BLaER1 (cell line): Measurements from ENCODE around the gene CDH13.

Source experiments
- H3K27ac ChIP-seq: shearing (Covaris generic); formaldehyde crosslinking; 2 replicates; pipeline ENCODE4 v1.8.1; 2022
- H3K27me3 ChIP-seq: shearing (Covaris generic); formaldehyde crosslinking; 2 replicates; pipeline ENCODE4 v1.8.1; 2022
- H3K36me3 ChIP-seq: shearing (Covaris generic); formaldehyde crosslinking; 2 replicates; pipeline ENCODE4 v1.8.1; 2022
- H3K4me1 ChIP-seq: shearing (Covaris generic); formaldehyde crosslinking; 2 replicates; pipeline ENCODE4 v1.8.1; 2022
- H3K4me2 ChIP-seq: shearing (Covaris generic); formaldehyde crosslinking; 2 replicates; pipeline ENCODE4 v1.8.1; 2022
- H3K4me3 ChIP-seq: shearing (Covaris generic); formaldehyde crosslinking; 2 replicates; pipeline ENCODE4 v1.8.1; 2022
- H3K9ac ChIP-seq: shearing (Covaris generic); formaldehyde crosslinking; 2 replicates; pipeline ENCODE4 v1.8.1; 2022
- H3K9me3 ChIP-seq: shearing (Covaris generic); formaldehyde crosslinking; 2 replicates; pipeline ENCODE4 v1.8.1; 2022
- H4K20me1 ChIP-seq: shearing (Covaris generic); formaldehyde crosslinking; 2 replicates; pipeline ENCODE4 v1.8.1; 2022
- Cebpa-rat ChIP-seq: shearing (Covaris generic); IDR thresholded peaks from 2 replicates; pipeline ENCODE4 v1.8.1; 2022

The CDH13 gene

DNA sequence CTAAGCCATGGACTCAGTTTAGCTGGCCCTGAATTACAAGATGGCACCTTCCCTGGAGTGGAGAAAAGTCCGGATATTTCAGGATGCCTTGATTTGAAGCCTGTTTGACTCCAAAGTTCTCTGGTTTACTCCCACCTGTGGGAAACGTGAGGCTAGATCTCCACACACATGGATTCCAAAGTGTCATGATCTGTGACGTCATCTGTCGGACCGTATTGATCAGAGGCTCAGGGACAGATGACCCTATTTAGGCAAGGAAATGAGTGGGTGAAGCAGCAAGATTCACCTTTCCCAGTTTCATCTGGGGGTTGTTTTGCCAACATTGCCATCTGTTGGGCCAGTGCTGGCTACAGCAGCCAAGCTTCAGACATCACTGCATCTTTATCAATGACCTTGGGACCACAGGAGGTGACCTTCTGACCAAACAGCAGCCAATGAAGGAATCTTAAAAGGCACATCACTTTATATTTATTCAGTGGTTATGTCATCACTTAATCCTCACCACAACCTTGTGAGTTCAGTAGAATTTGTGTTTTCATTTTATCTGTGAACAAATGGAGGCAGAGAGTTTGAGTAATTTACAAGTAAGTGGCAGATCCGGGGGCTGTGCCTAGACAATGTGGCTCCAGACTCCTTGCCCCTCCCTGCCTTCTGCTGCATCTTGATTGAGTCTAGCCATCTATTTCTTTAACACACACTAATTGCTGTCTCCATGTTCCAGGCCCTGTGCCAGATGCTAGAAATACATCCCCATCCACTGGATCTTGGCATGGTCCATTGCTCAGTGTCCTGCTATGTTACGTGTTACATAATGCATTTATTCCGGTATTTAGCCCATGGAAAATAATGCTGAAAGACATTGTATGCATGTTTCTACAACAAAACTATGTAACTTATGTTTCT, 1.5 kb upstream of the CDH13 start:
- no peaks in the 10 kb centered on the region; the same call in 1 of the 2 replicates for H3K9me3 ChIP-seq
- H3K27me3 ChIP-seq, result no peaks in the 10 kb centered on the region
- no peaks in the 10 kb centered on the region for H3K36me3 ChIP-seq
- H3K4me1 ChIP-seq, result peaks cover 7% of the 10 kb centered on the region
- no peak overlapping the region for H3K9ac ChIP-seq
- H3K4me2 ChIP-seq, result no peak overlapping the region
- H3K27ac ChIP-seq, result no peak overlapping the region
- no peak for TF ChIP-seq Cebpa-rat
- no peaks in the 10 kb centered on the region for H4K20me1 ChIP-seq
- no peak overlapping the region for H3K4me3 ChIP-seq

DNA sequence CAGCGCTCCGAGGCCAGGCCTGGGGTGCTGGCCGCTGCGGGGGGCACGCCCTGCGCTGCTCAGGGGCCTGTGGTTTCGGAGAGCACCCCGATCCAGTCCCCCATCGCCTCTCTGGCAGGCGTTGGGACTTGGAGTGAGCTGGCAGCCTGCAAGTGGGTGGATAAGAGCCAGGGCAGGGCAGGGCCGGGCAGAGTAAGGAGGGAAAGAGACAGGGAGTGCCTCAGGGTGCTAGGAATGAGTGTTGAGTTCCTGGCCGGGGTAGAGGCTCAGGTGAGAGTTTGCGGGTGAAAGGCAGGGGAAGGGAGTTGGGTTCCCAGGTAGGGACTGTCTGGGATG, 1.3 kb downstream of the CDH13 start:
- Histone ChIP-seq H3K4me1 (no peaks in the 10 kb centered on the region), H3K27me3 (no peaks in the 10 kb centered on the region), H3K27ac (no peak overlapping the region), H4K20me1 (no peaks in the 10 kb centered on the region), H3K4me3 (no peak overlapping the region), H3K9ac (no peak overlapping the region), H3K36me3 (no peaks in the 10 kb centered on the region), H3K4me2 (no peak overlapping the region), H3K9me3 (no peaks in the 10 kb centered on the region; the same call in 1 of the 2 replicates)
- TF ChIP-seq Cebpa-rat, result no peak

DNA sequence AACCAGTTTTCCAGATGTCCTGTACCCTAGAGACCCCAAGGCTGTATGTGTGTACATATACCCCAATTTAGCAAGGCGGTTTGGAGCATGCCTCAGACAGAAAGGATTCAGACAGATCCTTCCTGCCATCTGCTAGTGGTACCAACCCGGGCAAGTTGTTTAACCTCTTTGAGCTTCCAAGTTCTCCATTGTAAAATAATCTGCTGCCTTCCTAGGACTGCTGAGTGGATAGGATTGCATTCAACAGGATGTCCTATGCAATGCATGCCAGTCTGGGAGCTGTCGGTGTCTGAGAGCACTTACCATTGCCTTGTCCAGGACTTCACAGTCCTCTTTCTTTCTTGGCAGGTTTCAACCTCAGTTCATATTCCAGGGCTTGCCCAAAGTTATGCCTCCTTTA, 1.9 kb downstream of the CDH13 start:
- H3K9ac ChIP-seq, result no peak overlapping the region
- no peak overlapping the region for H3K4me2 ChIP-seq
- H3K9me3 ChIP-seq, result no peaks in the 10 kb centered on the region; the same call in 1 of the 2 replicates
- H3K27ac ChIP-seq, result no peak overlapping the region
- H3K4me1 ChIP-seq, result no peaks in the 10 kb centered on the region
- no peaks in the 10 kb centered on the region for H4K20me1 ChIP-seq
- H3K27me3 ChIP-seq, result no peaks in the 10 kb centered on the region
- H3K36me3 ChIP-seq, result no peaks in the 10 kb centered on the region
- no peak for TF ChIP-seq Cebpa-rat
- no peak overlapping the region for H3K4me3 ChIP-seq

DNA sequence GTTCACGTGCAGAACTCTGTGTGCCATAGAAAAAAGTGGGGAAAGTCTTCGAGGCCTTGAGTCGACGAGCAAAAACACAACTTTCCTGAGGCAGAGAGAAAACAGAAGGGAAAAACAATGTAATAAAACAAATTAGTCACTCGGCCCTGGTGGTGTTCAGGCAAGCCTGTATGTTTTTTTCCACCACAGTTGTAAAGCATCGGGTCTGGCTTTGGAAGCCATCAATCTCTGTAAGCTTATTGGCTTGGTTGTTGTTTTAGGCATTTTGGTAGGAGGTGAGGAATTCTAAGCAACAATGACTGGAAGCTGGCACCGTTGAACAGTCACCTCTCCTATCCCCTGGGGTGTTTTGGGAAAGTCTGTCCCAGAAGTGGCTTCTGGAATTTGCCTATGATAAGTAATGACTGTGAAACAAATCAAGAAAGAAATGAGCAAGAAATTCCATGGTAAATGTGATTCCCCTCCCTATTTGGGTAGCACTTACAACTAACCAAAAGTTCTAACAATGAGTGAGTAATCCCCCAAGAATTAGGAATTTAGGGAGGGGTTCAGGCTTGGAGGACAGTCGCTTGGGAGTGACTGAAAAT, 2.8 kb downstream of the CDH13 start:
- no peaks in the 10 kb centered on the region for H3K36me3 ChIP-seq
- no peak for TF ChIP-seq Cebpa-rat
- no peaks in the 10 kb centered on the region for H4K20me1 ChIP-seq
- no peak overlapping the region for H3K27ac ChIP-seq
- H3K9ac ChIP-seq, result no peak overlapping the region
- no peaks in the 10 kb centered on the region for H3K4me1 ChIP-seq
- H3K4me3 ChIP-seq, result no peak overlapping the region
- no peaks in the 10 kb centered on the region for H3K27me3 ChIP-seq
- H3K9me3 ChIP-seq, result no peaks in the 10 kb centered on the region; the same call in 1 of the 2 replicates
- no peak overlapping the region for H3K4me2 ChIP-seq

DNA sequence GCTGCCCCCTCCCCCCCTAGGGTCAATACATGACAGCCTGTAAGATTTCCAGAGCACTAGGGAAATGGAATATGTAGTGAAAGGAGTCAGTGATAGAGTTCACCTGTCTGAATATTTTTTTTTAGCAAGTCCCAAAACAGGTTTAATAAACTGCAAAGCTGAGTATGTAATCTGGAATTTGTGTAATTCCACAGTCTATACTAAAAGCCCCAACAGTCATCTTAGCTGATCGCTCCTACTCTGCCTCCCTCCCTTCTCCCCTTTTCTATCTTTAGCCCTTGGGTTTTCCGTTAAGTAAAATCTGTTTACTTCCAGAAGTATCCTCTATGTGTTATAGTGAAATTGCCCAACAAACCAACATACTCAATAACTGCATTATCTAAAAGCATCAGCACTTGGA, 3.5 kb downstream of the CDH13 start:
- no peak overlapping the region for H3K4me3 ChIP-seq
- no peaks in the 10 kb centered on the region for H3K4me1 ChIP-seq
- H3K27ac ChIP-seq, result no peak overlapping the region
- H4K20me1 ChIP-seq, result no peaks in the 10 kb centered on the region
- H3K9ac ChIP-seq, result no peak overlapping the region
- no peak overlapping the region for H3K4me2 ChIP-seq
- no peaks in the 10 kb centered on the region for H3K27me3 ChIP-seq
- H3K36me3 ChIP-seq, result no peaks in the 10 kb centered on the region
- H3K9me3 ChIP-seq, result no peaks in the 10 kb centered on the region; the same call in 1 of the 2 replicates
- no peak for TF ChIP-seq Cebpa-rat

DNA sequence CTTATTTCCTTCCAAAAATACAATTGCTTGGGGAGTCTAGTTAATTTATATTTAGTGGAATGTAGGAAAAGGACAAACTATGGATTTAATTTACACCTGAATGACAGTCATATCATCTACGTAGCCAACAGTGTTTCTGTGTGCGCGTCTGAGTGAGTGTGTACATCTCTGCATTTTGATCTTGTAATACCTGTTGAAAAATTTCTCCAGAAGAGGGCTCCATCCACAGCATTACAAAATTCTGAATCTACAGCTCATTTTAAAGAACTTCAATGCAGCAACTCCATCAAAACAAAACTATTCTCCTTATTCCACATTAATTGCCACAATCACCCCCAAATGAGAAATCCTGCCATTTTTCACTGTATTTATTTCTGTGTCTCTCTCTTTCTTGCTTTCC, 3.9 kb downstream of the CDH13 start:
- Histone ChIP-seq H3K27ac (no peak overlapping the region), H3K36me3 (no peaks in the 10 kb centered on the region), H3K9ac (no peak overlapping the region), H3K4me3 (no peak overlapping the region), H4K20me1 (no peaks in the 10 kb centered on the region), H3K27me3 (no peaks in the 10 kb centered on the region), H3K4me2 (no peak overlapping the region), H3K9me3 (no peaks in the 10 kb centered on the region; the same call in 1 of the 2 replicates), H3K4me1 (no peaks in the 10 kb centered on the region)
- no peak for TF ChIP-seq Cebpa-rat

DNA sequence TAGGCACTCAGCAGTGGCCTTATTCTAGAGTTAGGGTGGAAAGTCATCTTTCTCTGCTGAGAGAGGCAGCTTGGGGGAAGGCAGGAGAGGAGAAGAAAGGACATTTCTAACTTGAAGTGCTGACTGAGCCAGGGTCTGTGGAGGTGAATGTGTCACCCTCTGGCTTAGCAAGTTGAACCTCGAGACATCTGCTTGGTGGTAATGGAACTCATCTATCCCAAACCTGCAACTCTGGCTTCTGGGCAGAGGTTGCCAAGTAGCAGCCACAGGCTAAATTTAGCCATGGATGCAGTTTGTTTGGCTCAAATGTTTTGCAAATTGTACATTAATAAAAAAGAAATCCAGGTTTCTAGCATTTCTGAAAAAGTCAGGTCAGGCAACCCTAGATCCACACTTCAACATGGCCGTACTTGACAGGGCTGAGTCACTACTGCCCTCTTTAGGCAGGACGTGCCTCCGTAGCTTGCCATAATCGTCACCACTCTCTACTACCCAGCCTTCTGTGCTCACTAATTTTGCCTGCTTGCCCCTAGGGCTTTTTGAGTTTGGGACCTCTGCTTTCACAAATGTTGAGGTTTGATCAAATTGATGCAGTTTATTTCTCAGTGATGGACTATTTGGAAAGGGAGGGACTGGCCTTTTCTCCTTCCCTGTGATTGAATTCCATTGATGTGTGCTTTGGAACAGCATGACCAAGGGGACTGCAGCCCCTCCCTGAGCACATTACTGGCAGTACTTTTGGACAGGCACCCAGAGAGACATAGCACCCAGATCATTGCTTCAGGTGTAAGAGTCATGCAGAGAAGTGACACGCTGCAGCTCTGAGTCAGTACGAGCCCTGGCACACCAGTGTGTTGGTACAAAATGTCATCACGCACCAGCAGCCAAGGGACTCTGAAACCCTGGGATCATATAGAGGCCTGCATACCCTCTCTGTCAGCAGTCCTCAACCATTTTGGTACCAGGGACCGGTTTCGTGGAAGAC, 5.2 kb downstream of the CDH13 start:
- Histone ChIP-seq H3K9ac (no peak overlapping the region), H3K27me3 (no peaks in the 10 kb centered on the region), H3K4me3 (no peak overlapping the region), H3K9me3 (no peaks in the 10 kb centered on the region; the same call in 1 of the 2 replicates), H3K36me3 (no peaks in the 10 kb centered on the region), H3K27ac (no peak overlapping the region), H4K20me1 (no peaks in the 10 kb centered on the region), H3K4me1 (no peaks in the 10 kb centered on the region), H3K4me2 (no peak overlapping the region)
- TF ChIP-seq Cebpa-rat, result no peak

DNA sequence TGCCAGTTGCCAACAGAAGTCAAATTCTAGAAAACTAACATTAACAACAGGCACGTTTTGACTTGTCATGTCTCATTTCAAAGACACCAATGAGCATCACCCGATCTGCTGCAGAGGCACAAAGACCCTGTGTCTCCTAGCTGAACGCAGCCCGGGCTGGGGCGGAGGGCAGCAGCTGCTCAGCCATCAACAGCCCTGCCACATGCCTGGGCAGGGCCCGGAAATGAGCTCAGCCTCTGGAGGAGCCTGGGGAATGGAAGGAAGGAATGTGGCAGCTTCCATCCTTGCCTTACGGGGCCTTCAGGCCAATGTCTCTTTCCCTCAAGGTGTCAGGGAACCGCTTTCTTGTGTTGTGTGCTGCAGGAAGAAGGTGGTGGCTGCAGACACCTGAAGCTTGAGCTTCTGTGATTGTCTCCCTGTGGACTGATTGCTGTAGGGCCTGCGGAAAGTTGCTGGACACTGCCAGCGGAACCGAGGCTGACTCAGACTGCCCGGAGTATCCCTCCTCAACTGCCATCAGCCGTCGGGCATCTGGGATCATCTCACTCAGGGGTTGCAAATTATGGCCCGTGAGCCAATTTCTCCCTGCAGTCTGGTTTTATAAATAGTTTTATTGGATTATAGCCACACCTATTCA, 7.3 kb downstream of the CDH13 start:
- H3K9ac ChIP-seq, result no peak overlapping the region
- no peak overlapping the region for H3K27ac ChIP-seq
- H3K36me3 ChIP-seq, result no peaks in the 10 kb centered on the region
- H4K20me1 ChIP-seq, result no peaks in the 10 kb centered on the region
- H3K9me3 ChIP-seq, result no peaks in the 10 kb centered on the region
- TF ChIP-seq Cebpa-rat, result no peak
- no peaks in the 10 kb centered on the region for H3K27me3 ChIP-seq
- peaks cover 9% of the 10 kb centered on the region for H3K4me1 ChIP-seq
- no peak overlapping the region for H3K4me2 ChIP-seq
- no peak overlapping the region for H3K4me3 ChIP-seq

DNA sequence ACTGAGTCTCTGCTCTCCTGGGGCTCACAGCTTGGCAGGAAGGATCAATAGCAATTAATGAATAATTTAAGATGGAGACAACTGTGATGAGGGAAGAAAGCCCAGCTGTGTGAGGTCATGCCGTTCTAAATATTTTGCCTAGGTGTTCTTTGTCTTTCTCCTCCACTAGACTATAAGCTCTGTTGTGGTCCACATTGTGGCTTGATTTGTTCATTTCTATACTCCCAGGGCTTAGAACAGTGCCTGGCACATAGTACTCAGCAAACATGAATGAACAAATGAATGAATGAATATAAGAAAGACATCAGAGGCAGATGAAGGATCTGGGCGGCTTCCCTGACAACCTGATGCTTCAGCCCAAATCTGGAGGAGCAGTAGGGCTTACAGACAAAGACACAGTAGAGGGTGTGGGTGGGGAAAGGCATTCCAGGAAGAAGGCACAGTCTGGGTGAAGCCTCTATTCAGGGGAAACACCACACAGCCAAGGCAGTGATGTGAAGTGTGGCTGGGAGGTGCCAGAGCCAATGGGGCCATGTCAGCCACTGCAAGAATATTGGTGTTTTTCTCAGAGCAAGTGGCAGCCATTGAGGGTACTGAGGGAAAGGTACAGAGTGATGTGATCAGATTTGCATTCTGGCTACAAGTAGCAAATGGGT, 8.3 kb downstream of the CDH13 start:
- Histone ChIP-seq H3K27me3 (no peaks in the 10 kb centered on the region), H3K4me2 (no peak overlapping the region), H4K20me1 (no peaks in the 10 kb centered on the region), H3K36me3 (no peaks in the 10 kb centered on the region), H3K4me1 (peaks cover 14% of the 10 kb centered on the region), H3K4me3 (no peak overlapping the region), H3K9me3 (no peaks in the 10 kb centered on the region), H3K27ac (no peak overlapping the region), H3K9ac (no peak overlapping the region)
- no peak for TF ChIP-seq Cebpa-rat
